Mucosa of gallbladder (tissue), 1 donor: ENCODE data around the gene OR10V1. TPM values are rescaled to one million over a fixed set of nuclear protein-coding genes. Genes with fewer than 3 reads are reported as not detected.
A peak's percentile ranks its signal among the peaks of the same experiment; 100 is the strongest.

ENCODE experiments used
- DNase-seq: peaks from one replicate; pipeline ENCODE4 v3.0.0-alpha.2; 2020; ENCODE audit warnings: low spot score
- total RNA-seq: library from RNA; stranded (reverse); gene quantifications from one replicate; pipeline ENCODE4 v1.2.1, GENCODE V29; 2021
- donor health status: DM: no; HTN: no; CAD: no.

The OR10V1 gene, protein sequence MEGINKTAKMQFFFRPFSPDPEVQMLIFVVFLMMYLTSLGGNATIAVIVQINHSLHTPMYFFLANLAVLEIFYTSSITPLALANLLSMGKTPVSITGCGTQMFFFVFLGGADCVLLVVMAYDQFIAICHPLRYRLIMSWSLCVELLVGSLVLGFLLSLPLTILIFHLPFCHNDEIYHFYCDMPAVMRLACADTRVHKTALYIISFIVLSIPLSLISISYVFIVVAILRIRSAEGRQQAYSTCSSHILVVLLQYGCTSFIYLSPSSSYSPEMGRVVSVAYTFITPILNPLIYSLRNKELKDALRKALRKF
- not detected for total RNA-seq

DNA sequence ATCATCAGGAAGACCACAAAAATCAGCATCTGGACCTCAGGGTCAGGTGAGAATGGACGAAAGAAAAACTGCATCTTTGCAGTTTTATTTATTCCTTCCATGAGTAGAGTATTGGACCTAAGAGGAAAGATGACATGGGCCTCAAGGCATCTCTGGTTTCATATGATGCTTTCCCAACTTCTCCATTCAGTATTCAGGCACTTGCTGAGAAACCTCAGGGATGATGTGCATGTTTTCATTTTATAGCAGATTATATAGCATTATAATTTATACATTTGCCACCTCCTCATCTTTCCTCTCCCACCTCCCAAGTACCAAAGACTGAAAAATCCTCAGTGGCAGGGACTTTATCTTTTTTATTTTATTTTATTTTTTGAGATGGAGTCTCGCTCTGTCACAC is at the start of gene OR10V1:
TSS of gene OR10V1 (minus strand) at position 101 of the 400 bp plus-strand sequence. CDS start at position 101, 0 bp downstream.
- DNase-seq = no peak

DNA sequence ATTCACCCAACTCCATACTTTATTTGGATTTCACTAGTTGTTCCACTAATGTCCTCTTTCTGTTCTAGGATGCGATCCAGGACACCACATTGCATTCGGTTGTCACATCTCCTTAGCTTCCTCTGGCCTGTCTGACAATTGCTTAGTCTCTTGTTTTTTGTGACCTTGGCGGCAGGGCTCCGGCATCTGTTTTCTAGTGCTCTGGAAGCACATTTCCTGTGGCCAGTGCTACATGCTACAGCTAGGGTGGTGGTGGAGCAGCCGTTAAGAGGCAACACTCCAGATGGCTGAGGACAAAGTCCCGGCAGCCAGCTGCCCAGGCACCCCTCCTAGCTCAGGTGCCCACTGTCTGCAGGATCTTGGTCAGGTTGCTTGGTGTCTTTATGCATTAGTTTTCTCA is 48.3 kb upstream of the OR10V1 start:
- DNase-seq = no peak

- no peak for DNase-seq
Observed at GRCh38 chr11:59760771-59761170, 47.1 kb upstream of the OR10V1 start.

- no peak for DNase-seq
Observed at GRCh38 chr11:59759900-59760299, 46.3 kb upstream of the OR10V1 start.

DNA sequence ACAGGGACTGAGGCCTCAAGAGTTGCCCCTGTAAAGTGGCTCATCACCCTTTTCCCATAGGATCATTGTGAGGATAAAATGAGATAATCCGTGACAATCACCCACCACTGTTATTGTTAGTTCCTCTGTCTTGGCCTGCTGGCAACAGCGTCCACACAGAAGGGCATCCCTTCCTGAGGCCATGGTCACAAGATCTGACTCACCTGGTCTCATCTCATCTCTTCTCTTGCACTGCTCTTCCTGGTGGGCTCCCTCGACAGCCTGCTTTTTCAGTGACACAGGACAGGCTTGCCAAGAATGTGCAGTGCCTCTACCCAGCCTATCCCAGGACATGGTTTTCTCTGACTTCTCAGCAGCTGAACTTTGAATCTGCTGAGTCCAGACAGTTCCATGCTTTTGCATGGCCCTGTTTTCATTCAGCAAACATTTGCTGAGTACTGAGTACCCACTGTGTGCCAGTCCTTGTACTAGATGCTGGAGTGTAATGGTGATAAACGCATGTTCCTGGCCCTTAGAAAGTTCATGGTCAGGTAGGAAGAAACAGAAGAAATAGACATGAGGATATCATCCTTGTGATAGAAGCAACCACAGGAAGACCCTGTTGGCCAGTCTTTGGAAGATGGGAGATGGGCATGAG is 44.9 kb upstream of the OR10V1 start:
- DNase-seq = no peak

DNA sequence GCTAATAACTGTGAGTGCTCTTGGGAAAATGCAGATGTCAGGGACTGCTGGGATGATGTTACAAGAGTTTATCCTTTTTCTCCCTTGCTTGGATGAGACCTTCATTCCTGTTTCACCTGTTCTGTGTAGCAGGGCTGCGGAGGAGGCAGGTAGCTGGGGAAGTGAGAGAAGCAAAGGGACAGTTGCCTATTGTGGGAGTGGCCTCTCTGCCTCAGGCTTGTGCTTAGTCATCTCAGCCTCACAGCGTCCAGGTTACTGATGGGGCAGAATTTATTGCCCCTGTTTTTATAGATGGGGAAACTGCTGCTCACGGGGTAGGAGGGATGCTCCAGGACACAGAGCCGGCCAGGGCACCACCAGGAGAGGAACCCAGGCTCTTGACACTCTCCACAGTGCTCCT is 43.2 kb upstream of the OR10V1 start:
- DNase-seq = peak; percentile 57

GRCh38 chr11:59756558-59756840 is 42.9 kb upstream of the OR10V1 start:
- DNase-seq = no peak

DNA sequence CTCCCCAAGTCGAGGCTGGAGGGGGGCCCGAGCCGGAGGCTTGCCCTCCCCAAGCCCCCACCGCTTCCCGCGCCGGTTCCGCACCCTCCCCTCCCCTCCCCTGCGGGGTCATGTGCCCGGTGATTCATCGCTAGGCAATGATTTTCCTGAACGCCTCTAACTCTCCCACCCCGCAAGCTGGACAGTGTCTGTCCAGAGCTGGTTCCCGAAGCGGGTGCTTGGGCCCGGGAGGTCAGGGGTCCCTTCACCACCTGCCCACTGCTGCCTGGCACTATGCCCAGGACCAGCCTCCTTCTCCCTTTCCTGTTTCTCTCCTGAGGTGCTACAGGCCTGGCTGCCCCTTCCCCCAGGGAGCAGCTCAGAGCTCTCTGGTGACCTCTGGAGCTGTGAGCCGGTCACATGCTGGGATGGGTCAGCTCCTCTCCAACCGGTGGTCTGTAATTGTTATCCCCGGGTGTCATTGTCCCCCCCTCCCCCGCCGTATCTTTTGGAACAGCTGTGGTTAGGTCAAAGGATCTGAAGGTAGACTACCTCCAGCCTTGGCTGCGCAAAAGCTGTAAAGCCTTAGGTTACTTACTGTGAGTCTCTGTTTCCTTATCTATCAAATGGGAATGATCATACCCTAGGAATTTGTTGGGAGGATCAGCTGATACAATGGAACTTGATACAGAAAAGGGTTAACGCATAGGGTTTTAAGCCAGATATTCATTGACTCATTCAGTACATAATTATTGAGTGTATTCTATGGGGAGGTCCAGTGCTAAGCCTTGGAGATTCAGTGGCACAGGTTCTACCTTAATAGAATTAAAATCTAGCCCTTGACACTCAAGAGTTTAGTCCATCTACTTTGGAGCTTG is 42.3 kb upstream of the OR10V1 start:
- peak; percentile 86 for DNase-seq

DNA sequence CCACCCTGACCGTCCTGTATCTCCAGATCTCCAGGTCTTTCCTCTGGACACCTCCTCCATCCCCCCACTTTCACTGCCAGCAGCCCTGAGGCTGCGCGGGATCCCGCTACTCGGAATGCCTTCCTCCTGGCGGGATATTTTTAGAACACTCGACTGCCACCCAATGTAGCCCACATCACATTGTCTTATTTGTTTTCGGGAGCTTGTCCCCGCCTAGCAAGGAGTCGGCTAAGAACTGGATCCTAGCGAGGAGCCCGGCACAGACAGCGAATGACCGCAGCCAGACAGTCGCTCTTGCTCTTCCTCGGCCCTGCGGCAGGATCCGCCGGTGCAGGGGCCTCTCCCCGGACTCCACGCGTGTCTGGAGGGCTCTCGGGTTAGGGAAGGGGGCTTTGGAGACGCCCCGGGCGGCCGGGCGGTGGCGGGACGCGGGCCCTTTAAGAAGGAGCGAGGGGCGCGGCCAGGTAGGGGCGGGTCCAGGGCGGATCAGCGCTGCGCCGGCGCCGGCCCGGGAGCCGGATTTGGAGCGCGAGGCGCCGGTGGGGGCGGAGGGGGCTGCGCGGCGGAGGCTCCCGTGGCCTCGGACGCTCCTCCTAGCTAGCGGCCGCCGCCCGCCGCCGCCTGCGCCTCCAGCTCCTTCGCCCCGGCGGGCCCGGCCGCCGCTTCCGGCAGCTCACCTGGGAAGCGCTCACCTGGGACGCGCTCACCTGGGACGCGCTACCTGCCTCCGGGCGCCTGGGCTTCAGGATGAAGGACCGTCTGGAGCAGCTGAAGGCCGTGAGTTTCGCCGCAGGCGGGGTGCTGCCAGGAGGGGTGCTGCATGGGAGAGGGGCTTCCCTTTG is 41.4 kb upstream of the OR10V1 start, which contains the start of gene STX3:
TSS of gene STX3 (plus strand) at position 518 of the 842 bp plus-strand sequence. CDS start at position 748, 230 bp downstream.
- peak; percentile 76 for DNase-seq

DNA sequence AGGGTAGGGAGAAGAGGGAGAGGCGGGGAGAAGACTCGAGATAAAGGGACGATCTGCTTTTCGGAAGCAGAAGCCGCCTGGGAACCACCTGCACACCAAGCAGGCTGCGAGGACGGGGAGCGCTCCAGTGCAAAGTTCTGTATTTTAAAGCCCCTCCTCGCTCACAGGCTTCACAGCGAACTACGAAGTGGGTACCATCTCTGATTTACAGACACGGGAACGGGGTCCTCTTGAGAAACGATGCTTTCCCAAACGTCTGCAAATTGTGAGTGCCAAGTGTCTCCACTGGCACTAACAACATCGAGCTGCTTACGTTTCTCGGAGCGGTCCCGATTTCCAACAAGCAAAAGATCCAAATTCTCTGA is 40.8 kb upstream of the OR10V1 start:
- DNase-seq = no peak

GRCh38 chr11:59753650-59754493 is 40.2 kb upstream of the OR10V1 start:
- DNase-seq = peak; percentile 91

GRCh38 chr11:59746111-59746510 is 32.5 kb upstream of the OR10V1 start:
- DNase-seq = no peak

DNA sequence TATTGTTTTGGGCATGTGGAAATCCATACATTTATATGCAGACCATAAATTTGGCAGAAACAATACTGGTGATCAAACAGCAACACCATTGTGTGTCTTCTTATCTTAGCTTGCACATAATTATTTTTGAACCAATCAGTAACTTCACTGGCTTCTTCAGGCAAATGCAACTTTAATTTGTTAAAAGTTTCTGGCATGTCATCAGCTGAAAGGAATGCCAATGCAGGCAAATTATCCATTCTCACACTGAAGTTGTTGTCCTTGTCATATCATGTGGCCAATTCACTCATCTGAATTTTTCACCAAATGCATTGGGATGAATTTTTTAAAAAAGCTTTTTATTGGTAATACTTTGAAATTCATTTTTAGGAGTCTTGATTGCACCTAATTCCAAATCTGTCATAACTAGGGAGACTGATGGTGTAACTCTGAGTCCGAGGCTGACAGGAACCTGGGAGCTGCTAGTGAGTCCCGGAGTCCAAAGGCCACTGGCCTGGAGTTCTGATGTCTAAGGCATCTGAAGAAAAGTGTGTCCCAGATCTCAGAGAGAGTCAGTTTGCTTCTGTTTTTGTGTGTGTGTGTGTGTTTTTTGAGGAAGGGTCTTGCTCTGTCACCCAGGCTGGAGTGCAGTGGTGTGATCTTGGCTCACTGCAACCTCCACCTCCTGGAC is 17.4 kb upstream of the OR10V1 start:
- DNase-seq = peak; percentile 11

DNA sequence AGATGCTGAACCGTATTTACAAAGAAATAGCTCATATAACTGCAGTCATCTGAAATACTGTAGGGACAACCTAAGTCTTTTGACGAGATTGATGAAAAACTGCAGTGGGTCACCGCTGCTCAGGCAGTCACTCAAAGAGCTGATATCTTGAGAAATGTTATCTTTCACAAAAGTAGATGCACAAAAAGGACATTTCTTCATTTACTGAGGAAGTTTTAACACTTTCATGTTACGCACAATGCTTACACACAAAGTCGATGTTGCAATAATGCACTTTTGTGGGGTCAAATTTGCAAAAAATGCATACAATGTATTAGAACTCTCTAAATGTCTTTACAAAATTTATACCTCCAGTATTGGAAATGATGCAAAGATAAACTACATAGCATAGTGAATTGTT is 16.2 kb upstream of the OR10V1 start:
- DNase-seq = no peak

GRCh38 chr11:59728913-59729312 is 15.3 kb upstream of the OR10V1 start:
- DNase-seq = no peak

- DNase-seq = no peak
Observed at GRCh38 chr11:59728154-59728553, 14.5 kb upstream of the OR10V1 start.

DNA sequence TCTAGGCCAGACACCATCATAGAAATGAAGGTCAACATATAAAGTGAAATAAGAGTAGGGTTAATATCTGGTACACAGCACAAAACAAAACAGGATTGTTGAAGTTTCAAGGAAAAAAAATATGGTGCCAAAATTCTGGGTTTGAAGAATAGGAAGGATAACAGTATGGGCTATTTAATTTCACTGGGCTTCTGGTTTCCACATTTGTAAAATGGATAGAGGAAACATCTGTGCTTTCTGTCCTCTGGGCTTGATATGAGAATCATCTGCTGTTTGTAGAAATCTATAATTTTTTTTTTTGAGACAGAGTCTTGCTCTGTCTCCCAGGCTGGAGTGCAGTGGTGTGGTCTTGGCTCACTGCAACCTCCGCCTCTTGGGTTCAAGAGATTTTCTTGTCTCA is 13.8 kb upstream of the OR10V1 start:
- no peak for DNase-seq

DNA sequence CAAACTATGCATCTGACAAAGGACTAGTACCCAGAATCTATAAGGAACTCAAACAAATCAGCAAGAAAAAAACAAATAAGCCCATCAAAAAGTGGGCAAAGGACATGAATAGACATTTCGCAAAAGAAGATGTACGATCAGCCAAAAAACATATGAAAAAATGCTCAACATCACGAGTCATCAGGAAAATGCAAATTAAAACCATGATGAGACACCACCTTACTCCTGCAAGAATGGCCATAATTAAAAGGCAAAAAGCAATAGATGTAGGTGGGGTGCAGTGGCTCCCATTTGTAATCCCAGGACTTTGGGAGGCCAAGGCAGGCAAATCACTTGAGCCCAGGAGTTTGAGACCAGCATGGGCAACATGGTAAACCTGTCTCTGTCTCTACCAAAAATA is 10.4 kb upstream of the OR10V1 start:
- DNase-seq = no peak

- no peak for DNase-seq
Observed at GRCh38 chr11:59719556-59719955, 5.9 kb upstream of the OR10V1 start.

- DNase-seq = no peak
Observed at GRCh38 chr11:59716051-59716450, 2.4 kb upstream of the OR10V1 start.
